Measurements from ENCODE around the gene SRRD. TPM values are rescaled to one million over a fixed set of nuclear protein-coding genes. Genes with fewer than 3 reads are reported as not detected.
"Not testable (repeated sequence)": the region's sequence is repeated elsewhere in the genome, so short reads cannot be mapped to it uniquely, and the experiment has no call there.

The SRRD gene
- polyA plus RNA-seq: 10 to 100 TPM in 1 of 2 donors, 1 to 10 TPM in 1; 7.4 to 11.9 TPM

DNA sequence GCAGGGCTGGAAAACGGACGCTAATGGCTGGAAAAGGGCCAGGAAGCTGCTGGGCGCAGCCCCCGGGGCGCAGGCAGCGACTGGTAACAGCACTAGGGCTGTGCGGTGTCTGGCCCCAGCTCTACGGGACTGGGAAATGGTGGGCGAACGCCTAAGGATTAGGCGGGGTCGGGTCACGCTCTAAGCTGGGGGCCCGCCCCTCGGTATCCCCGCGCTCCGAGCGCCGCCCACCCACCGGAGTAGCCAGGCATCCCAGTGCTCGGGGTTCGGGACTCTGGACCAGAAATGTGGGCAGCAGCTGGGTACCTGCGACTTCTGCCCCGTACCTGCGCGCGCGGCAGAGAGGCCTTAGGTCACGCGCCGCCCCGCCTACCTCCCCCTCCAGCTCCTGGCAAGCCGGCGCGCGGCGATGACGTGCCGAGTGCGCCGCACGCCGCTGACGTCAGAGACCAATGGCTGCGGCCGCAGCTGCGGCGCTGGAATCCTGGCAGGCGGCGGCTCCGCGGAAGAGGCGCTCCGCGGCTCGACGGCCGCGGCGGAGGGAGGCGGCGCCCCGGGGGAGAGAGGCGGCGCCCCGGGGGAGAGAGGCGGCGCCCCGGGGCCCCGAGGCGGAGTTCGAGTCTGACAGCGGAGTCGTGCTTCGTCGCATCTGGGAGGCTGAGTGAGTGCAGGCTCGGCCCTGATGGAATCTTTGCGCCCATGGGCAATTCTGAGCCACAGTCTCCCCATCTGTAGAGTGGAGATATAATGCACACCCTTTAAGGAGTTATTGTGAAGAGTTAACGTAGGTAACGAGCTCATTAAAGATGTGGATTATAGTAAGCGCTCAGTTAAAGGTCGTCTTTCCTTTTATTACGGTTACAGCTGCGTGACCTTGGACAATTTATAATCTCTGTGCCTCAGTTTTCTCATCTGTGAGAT lies at the start of gene SRRD, which contains the start of gene HPS4:
Gene SRRD, plus strand, starts transcription at position 439 of the 921 bp plus-strand sequence. Its CDS starts 14 bp downstream, at position 453.
Gene HPS4, minus strand, starts transcription at position 345 of the 921 bp plus-strand sequence. CDS start 2,021 bp downstream, outside the sequence.
- Histone ChIP-seq H3K4me3 (ENCODE audit: low read depth in 1 of 2, low read length in 2 of 2) (peak within 1 kb of the TSS; percentile 72 to 84), H3K27me3 (ENCODE audit: control insufficient read depth in 1 of 2, insufficient read depth in 2 of 2, low read length in 2 of 2) (no peaks in the 10 kb centered on the region), H3K4me1 (ENCODE audit: control insufficient read depth in 2 of 2, insufficient read depth in 2 of 2, low read length in 1 of 2) (peaks cover 0 to 13% of the 10 kb centered on the region in 2 donors), H3K27ac (ENCODE audit: low read depth in 2 of 2, low read length in 1 of 2) (peak within 1 kb of the TSS; percentile 90 to 91), H3K9me3 (ENCODE audit: control insufficient read depth in 2 of 2, insufficient read depth in 1 of 2, low read depth in 1 of 2, low read length in 1 of 2) (no peaks in the 10 kb centered on the region), H3K36me3 (ENCODE audit: control insufficient read depth in 2 of 2, insufficient read depth in 2 of 2, low read length in 1 of 2) (peaks cover 4% of the 10 kb centered on the region in 2 donors)
- 0% methylated on average over 73 to 85 of the region's 85 CpGs for WGBS, 2 donors

- WGBS, 2 donors: 80 to 84% methylated on average over 11 of the region's 11 CpGs
- Histone ChIP-seq H3K27me3 (ENCODE audit: control insufficient read depth in 1 of 2, insufficient read depth in 2 of 2, low read length in 2 of 2) (no peaks in the 10 kb centered on the region), H3K36me3 (ENCODE audit: control insufficient read depth in 2 of 2, insufficient read depth in 2 of 2, low read length in 1 of 2) (peaks cover 0 to 2% of the 10 kb centered on the region in 2 donors), H3K27ac (ENCODE audit: low read depth in 2 of 2, low read length in 1 of 2) (no peak overlapping the region), H3K4me1 (ENCODE audit: control insufficient read depth in 2 of 2, insufficient read depth in 2 of 2, low read length in 1 of 2) (peaks cover 0 to 6% of the 10 kb centered on the region in 2 donors), H3K9me3 (ENCODE audit: control insufficient read depth in 2 of 2, insufficient read depth in 1 of 2, low read depth in 1 of 2, low read length in 1 of 2) (peaks cover 0 to 3% of the 10 kb centered on the region in 2 donors), H3K4me3 (ENCODE audit: low read depth in 1 of 2, low read length in 2 of 2) (no peak overlapping the region)
Observed at GRCh38 chr22:26435327-26436093, 48.2 kb upstream of the SRRD start.

DNA sequence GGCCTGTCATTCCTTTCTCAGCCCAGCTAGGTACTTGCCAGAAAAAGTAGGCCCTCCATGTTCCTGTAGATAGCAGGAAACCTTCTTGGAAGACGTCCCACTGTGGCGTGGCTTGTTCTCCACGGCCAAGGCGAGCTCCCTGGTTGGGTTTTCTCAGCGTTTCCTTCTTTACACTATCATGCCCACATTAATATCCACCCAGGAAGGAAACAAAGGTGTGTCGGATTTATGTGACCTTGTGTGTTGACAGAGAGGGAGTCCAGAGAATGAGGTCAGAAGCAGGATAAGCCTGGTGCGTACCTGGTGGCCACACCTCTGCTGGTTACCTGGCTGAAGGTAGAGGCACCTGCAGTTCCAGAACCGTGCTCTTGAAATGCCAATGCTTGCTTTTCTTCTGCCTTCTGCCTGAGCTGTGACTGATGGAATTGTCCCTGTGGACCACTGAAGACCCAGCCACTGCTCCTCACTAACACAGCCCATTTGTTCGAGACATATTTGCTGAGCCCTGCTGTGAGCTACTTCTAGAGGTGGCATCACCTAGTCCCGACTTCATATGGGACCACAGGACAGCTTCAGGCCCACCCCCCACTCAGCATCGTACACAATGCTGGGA lies 46.7 kb upstream of the SRRD start:
- Histone ChIP-seq H3K27me3 (ENCODE audit: control insufficient read depth in 1 of 2, insufficient read depth in 2 of 2, low read length in 2 of 2) (no peaks in the 10 kb centered on the region), H3K4me3 (ENCODE audit: low read depth in 1 of 2, low read length in 2 of 2) (no peak overlapping the region), H3K4me1 (ENCODE audit: control insufficient read depth in 2 of 2, insufficient read depth in 2 of 2, low read length in 1 of 2) (peaks cover 0 to 6% of the 10 kb centered on the region in 2 donors), H3K9me3 (ENCODE audit: control insufficient read depth in 2 of 2, insufficient read depth in 1 of 2, low read depth in 1 of 2, low read length in 1 of 2) (peaks cover 0 to 3% of the 10 kb centered on the region in 2 donors), H3K36me3 (ENCODE audit: control insufficient read depth in 2 of 2, insufficient read depth in 2 of 2, low read length in 1 of 2) (peaks cover 0 to 2% of the 10 kb centered on the region in 2 donors), H3K27ac (ENCODE audit: low read depth in 2 of 2, low read length in 1 of 2) (peak overlapping the region; percentile 49 to 86)
- WGBS, 2 donors: 58 to 64% methylated on average over 11 of the region's 11 CpGs

GRCh38 chr22:26437694-26438392 lies 45.8 kb upstream of the SRRD start:
- Histone ChIP-seq H3K36me3 (ENCODE audit: control insufficient read depth in 2 of 2, insufficient read depth in 2 of 2, low read length in 1 of 2) (peaks cover 0 to 4% of the 10 kb centered on the region in 2 donors), H3K27me3 (ENCODE audit: control insufficient read depth in 1 of 2, insufficient read depth in 2 of 2, low read length in 2 of 2) (no peaks in the 10 kb centered on the region), H3K9me3 (ENCODE audit: control insufficient read depth in 2 of 2, insufficient read depth in 1 of 2, low read depth in 1 of 2, low read length in 1 of 2) (peaks cover 0 to 3% of the 10 kb centered on the region in 2 donors), H3K4me1 (ENCODE audit: control insufficient read depth in 2 of 2, insufficient read depth in 2 of 2, low read length in 1 of 2) (peaks cover 0 to 6% of the 10 kb centered on the region in 2 donors), H3K4me3 (ENCODE audit: low read depth in 1 of 2, low read length in 2 of 2) (no peak overlapping the region), H3K27ac (ENCODE audit: low read depth in 2 of 2, low read length in 1 of 2) (peak overlapping the region; percentile 28 to 86)
- 91 to 92% methylated on average over 14 of the region's 14 CpGs for WGBS, 2 donors

GRCh38 chr22:26438776-26439175 lies 44.9 kb upstream of the SRRD start:
- WGBS, 2 donors: 45 to 56% methylated on average over 3 of the region's 3 CpGs
- not testable (repeated sequence) for H3K9me3 ChIP-seq (ENCODE audit: control insufficient read depth in 2 of 2, insufficient read depth in 1 of 2, low read depth in 1 of 2, low read length in 1 of 2); H3K36me3 ChIP-seq (ENCODE audit: control insufficient read depth in 2 of 2, insufficient read depth in 2 of 2, low read length in 1 of 2); H3K4me1 ChIP-seq (ENCODE audit: control insufficient read depth in 2 of 2, insufficient read depth in 2 of 2, low read length in 1 of 2); H3K4me3 ChIP-seq (ENCODE audit: low read depth in 1 of 2, low read length in 2 of 2); H3K27me3 ChIP-seq (ENCODE audit: control insufficient read depth in 1 of 2, insufficient read depth in 2 of 2, low read length in 2 of 2)
- H3K27ac ChIP-seq (ENCODE audit: low read depth in 2 of 2, low read length in 1 of 2): peak overlapping the region; percentile 17 to 79

GRCh38 chr22:26439559-26439958 lies 44.1 kb upstream of the SRRD start:
- Histone ChIP-seq H3K4me3 (ENCODE audit: low read depth in 1 of 2, low read length in 2 of 2) (no peak overlapping the region), H3K27ac (ENCODE audit: low read depth in 2 of 2, low read length in 1 of 2) (no peak overlapping the region), H3K4me1 (ENCODE audit: control insufficient read depth in 2 of 2, insufficient read depth in 2 of 2, low read length in 1 of 2) (peaks cover 0 to 6% of the 10 kb centered on the region in 2 donors), H3K9me3 (ENCODE audit: control insufficient read depth in 2 of 2, insufficient read depth in 1 of 2, low read depth in 1 of 2, low read length in 1 of 2) (no peaks in the 10 kb centered on the region), H3K36me3 (ENCODE audit: control insufficient read depth in 2 of 2, insufficient read depth in 2 of 2, low read length in 1 of 2) (peaks cover 0 to 3% of the 10 kb centered on the region in 2 donors), H3K27me3 (ENCODE audit: control insufficient read depth in 1 of 2, insufficient read depth in 2 of 2, low read length in 2 of 2) (no peaks in the 10 kb centered on the region)
- WGBS, 2 donors: 80 to 84% methylated on average over 3 of the region's 3 CpGs

GRCh38 chr22:26442086-26442756 lies 41.5 kb upstream of the SRRD start:
- H3K27me3 ChIP-seq (ENCODE audit: control insufficient read depth in 1 of 2, insufficient read depth in 2 of 2, low read length in 2 of 2): no peaks in the 10 kb centered on the region
- H3K9me3 ChIP-seq (ENCODE audit: control insufficient read depth in 2 of 2, insufficient read depth in 1 of 2, low read depth in 1 of 2, low read length in 1 of 2): no peaks in the 10 kb centered on the region
- no peak overlapping the region for H3K27ac ChIP-seq (ENCODE audit: low read depth in 2 of 2, low read length in 1 of 2)
- peaks cover 0 to 3% of the 10 kb centered on the region in 2 donors for H3K36me3 ChIP-seq (ENCODE audit: control insufficient read depth in 2 of 2, insufficient read depth in 2 of 2, low read length in 1 of 2)
- H3K4me1 ChIP-seq (ENCODE audit: control insufficient read depth in 2 of 2, insufficient read depth in 2 of 2, low read length in 1 of 2): peaks cover 0 to 6% of the 10 kb centered on the region in 2 donors
- H3K4me3 ChIP-seq (ENCODE audit: low read depth in 1 of 2, low read length in 2 of 2): no peak overlapping the region
- 90 to 91% methylated on average over 4 of the region's 4 CpGs for WGBS, 2 donors

GRCh38 chr22:26443901-26444690 lies 39.6 kb upstream of the SRRD start:
- Histone ChIP-seq H3K9me3 (ENCODE audit: control insufficient read depth in 2 of 2, insufficient read depth in 1 of 2, low read depth in 1 of 2, low read length in 1 of 2) (no peaks in the 10 kb centered on the region), H3K27ac (ENCODE audit: low read depth in 2 of 2, low read length in 1 of 2) (no peak overlapping the region), H3K36me3 (ENCODE audit: control insufficient read depth in 2 of 2, insufficient read depth in 2 of 2, low read length in 1 of 2) (peaks cover 0 to 3% of the 10 kb centered on the region in 2 donors), H3K4me1 (ENCODE audit: control insufficient read depth in 2 of 2, insufficient read depth in 2 of 2, low read length in 1 of 2) (peaks cover 3 to 5% of the 10 kb centered on the region in 2 donors), H3K4me3 (ENCODE audit: low read depth in 1 of 2, low read length in 2 of 2) (no peak overlapping the region), H3K27me3 (ENCODE audit: control insufficient read depth in 1 of 2, insufficient read depth in 2 of 2, low read length in 2 of 2) (no peaks in the 10 kb centered on the region)
- 91% methylated on average over 16 of the region's 16 CpGs for WGBS, 2 donors
